HEK293 (cell line): ENCODE data around the gene RNF145.

Experiments
- BCL11B ChIP-seq: fragments of 450-650 bp; formaldehyde crosslinking; IDR thresholded peaks from 2 replicates; pipeline ENCODE4 v1.5.1; 2016; ENCODE audit warnings: low read depth, missing biosample characterization, missing genetic modification characterization
- OSR2 ChIP-seq: fragments of 450-650 bp; formaldehyde crosslinking; IDR thresholded peaks from 2 replicates; pipeline ENCODE4 v1.5.1; 2016; ENCODE audit warnings: missing biosample characterization, missing genetic modification characterization
- PATZ1 ChIP-seq: fragments of 450-650 bp; formaldehyde crosslinking; IDR thresholded peaks from 2 replicates; pipeline ENCODE4 v1.5.1; 2016; ENCODE audit warnings: missing biosample characterization, missing genetic modification characterization
- PRDM2 ChIP-seq: fragments of 450-650 bp; formaldehyde crosslinking; IDR thresholded peaks from 2 replicates; pipeline ENCODE4 v1.5.1; 2016; ENCODE audit warnings: missing biosample characterization, missing genetic modification characterization, borderline replicate concordance
- SCRT1 ChIP-seq: fragments of 450-650 bp; formaldehyde crosslinking; IDR thresholded peaks from 2 replicates; pipeline ENCODE4 v1.5.1; 2016; ENCODE audit warnings: missing biosample characterization, missing genetic modification characterization, borderline replicate concordance
- ZBTB17 ChIP-seq: fragments of 450-650 bp; formaldehyde crosslinking; IDR thresholded peaks from 2 replicates; pipeline ENCODE4 v1.5.1; 2016; ENCODE audit warnings: missing biosample characterization, missing genetic modification characterization
- ZNF248 ChIP-seq: fragments of 450-650 bp; formaldehyde crosslinking; IDR thresholded peaks from 2 replicates; pipeline ENCODE4 v1.5.1; 2017; ENCODE audit warnings: missing biosample characterization, missing genetic modification characterization
- ZNF37A ChIP-seq: fragments of 450-650 bp; IDR thresholded peaks from 2 replicates; pipeline ENCODE4 v1.5.1; 2018; ENCODE audit warnings: missing biosample characterization, missing genetic modification characterization
- ZNF555 ChIP-seq: fragments of 450-650 bp; formaldehyde crosslinking; conservative IDR thresholded peaks from 2 replicates; pipeline ENCODE4 v1.5.1; 2017; ENCODE audit warnings: missing biosample characterization, mild to moderate bottlenecking, missing genetic modification characterization, inconsistent platforms
- ZNF561 ChIP-seq: fragments of 450-650 bp; IDR thresholded peaks from 2 replicates; pipeline ENCODE4 v1.5.1; 2018; ENCODE audit warnings: missing biosample characterization, missing genetic modification characterization, borderline replicate concordance
- ZNF658 ChIP-seq: fragments of 450-650 bp; formaldehyde crosslinking; IDR thresholded peaks from 2 replicates; pipeline ENCODE4; 2016; ENCODE audit warnings: missing biosample characterization, missing genetic modification characterization
- ZNF660 ChIP-seq: fragments of 450-650 bp; IDR thresholded peaks from 2 replicates; pipeline ENCODE4 v1.5.1; 2018; ENCODE audit warnings: missing biosample characterization, mild to moderate bottlenecking, missing genetic modification characterization
- ZNF677 ChIP-seq: fragments of 450-650 bp; IDR thresholded peaks from 2 replicates; pipeline ENCODE4 v1.5.0; 2018; ENCODE audit warnings: missing biosample characterization, mild to moderate bottlenecking, missing genetic modification characterization, moderate library complexity
- ZNF768 ChIP-seq: fragments of 450-650 bp; formaldehyde crosslinking; IDR thresholded peaks from 2 replicates; pipeline ENCODE4 v1.5.1; 2018; ENCODE audit warnings: missing biosample characterization, mild to moderate bottlenecking, missing genetic modification characterization
- ZNF830 ChIP-seq: fragments of 450-650 bp; IDR thresholded peaks from 2 replicates; pipeline ENCODE4 v1.5.0; 2018; ENCODE audit warnings: missing biosample characterization, missing genetic modification characterization, low read depth, mild to moderate bottlenecking, moderate library complexity
- ZSCAN18 ChIP-seq: fragments of 450-650 bp; formaldehyde crosslinking; IDR thresholded peaks from 2 replicates; pipeline ENCODE4 v1.5.1; 2016; ENCODE audit warnings: missing biosample characterization, missing genetic modification characterization
- TF ChIP-seq, protein P1 (sequence below): fragments of 450-650 bp; formaldehyde crosslinking; conservative IDR thresholded peaks from 2 replicates; pipeline ENCODE4 v1.5.1; 2016; ENCODE audit warnings: low read depth, missing biosample characterization, missing genetic modification characterization
- TF ChIP-seq, protein P2 (sequence below): fragments of 450-650 bp; formaldehyde crosslinking; IDR thresholded peaks from 2 replicates; pipeline ENCODE4 v1.5.1; 2016; ENCODE audit warnings: missing biosample characterization, missing genetic modification characterization
- TF ChIP-seq, protein P3 (sequence below): fragments of 450-650 bp; formaldehyde crosslinking; IDR thresholded peaks from 2 replicates; pipeline ENCODE4; 2016; ENCODE audit warnings: missing biosample characterization, missing genetic modification characterization
- TF ChIP-seq, protein P4 (sequence below): sonication (generic); formaldehyde crosslinking; IDR thresholded peaks from 2 replicates; pipeline ENCODE4 v1.8.1; 2022; ENCODE audit warnings: mild to moderate bottlenecking, moderate library complexity, missing genetic modification reagents

Gene RNF145

DNA sequence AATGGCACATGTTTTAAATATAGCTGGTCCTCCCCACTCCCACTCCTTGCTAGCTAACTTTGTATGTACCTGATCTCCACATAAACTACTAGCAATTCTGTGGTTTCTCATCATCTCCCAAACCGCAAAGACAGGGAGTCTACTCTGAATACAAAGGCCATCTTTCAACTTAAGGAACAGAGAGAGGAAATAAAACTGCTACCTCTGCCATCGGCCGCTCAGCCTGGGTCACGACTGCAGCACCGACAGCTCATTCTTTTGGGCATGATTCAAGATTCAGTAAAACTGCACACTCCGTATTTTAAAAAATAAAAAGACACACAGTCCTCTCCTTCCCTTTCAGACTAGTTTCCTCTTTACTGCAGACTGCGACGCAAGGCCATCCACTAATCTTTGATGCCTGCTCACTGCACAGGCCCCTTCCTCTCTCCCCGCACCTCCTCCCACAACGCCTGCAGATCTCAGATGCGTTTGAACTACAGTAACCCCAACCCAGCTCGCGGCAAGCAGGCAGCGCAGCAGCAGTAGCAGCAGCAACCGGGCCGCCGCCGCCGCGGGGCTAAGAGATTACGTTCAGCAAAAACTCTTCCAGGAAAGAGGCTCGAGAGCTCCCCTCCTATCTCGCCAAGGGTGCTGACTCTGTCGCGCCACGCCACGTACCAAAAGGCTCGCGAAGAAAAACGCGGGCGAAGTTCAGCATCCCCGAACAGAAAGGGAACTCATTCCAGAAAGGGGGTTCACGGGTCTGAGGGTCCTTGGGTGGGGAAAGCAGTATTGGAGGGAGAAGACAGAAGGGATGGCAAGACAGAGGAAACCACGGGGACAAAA is 1.5 kb downstream of the RNF145 start (continued):
- TF ChIP-seq, protein P1, sequence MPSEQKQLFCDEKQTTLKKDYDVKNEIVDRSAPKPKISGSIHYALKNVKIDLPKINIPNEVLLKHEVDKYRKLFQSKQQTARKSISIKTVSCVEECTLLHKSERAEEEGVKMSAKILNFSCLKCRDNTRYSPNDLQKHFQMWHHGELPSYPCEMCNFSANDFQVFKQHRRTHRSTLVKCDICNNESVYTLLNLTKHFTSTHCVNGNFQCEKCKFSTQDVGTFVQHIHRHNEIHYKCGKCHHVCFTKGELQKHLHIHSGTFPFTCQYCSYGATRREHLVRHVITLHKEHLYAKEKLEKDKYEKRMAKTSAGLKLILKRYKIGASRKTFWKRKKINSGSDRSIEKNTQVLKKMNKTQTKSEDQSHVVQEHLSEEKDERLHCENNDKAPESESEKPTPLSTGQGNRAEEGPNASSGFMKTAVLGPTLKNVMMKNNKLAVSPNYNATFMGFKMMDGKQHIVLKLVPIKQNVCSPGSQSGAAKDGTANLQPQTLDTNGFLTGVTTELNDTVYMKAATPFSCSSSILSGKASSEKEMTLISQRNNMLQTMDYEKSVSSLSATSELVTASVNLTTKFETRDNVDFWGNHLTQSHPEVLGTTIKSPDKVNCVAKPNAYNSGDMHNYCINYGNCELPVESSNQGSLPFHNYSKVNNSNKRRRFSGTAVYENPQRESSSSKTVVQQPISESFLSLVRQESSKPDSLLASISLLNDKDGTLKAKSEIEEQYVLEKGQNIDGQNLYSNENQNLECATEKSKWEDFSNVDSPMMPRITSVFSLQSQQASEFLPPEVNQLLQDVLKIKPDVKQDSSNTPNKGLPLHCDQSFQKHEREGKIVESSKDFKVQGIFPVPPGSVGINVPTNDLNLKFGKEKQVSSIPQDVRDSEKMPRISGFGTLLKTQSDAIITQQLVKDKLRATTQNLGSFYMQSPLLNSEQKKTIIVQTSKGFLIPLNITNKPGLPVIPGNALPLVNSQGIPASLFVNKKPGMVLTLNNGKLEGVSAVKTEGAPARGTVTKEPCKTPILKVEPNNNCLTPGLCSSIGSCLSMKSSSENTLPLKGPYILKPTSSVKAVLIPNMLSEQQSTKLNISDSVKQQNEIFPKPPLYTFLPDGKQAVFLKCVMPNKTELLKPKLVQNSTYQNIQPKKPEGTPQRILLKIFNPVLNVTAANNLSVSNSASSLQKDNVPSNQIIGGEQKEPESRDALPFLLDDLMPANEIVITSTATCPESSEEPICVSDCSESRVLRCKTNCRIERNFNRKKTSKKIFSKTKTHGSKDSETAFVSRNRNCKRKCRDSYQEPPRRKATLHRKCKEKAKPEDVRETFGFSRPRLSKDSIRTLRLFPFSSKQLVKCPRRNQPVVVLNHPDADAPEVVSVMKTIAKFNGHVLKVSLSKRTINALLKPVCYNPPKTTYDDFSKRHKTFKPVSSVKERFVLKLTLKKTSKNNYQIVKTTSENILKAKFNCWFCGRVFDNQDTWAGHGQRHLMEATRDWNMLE (tag by site-specific recombination): no peak
- no peak for TF ChIP-seq PRDM2
- TF ChIP-seq, protein P2, sequence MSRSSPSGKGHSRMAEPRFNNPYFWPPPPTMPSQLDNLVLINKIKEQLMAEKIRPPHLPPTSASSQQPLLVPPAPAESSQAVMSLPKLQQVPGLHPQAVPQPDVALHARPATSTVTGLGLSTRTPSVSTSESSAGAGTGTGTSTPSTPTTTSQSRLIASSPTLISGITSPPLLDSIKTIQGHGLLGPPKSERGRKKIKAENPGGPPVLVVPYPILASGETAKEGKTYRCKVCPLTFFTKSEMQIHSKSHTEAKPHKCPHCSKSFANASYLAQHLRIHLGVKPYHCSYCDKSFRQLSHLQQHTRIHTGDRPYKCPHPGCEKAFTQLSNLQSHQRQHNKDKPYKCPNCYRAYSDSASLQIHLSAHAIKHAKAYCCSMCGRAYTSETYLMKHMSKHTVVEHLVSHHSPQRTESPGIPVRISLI: no peak
- TF ChIP-seq ZNF561 (tag by site-specific recombination): peak; percentile 39; the same call in 1 of the 2 replicates
- no peak for TF ChIP-seq ZNF658 (tag by site-specific recombination)
- no peak for TF ChIP-seq ZNF830 (tag by site-specific recombination)
- TF ChIP-seq ZNF768: no peak
- TF ChIP-seq BCL11B (tag by site-specific recombination): no peak
- TF ChIP-seq ZNF37A (tag by site-specific recombination): no peak
- no peak for TF ChIP-seq SCRT1 (tag by site-specific recombination)
- TF ChIP-seq PATZ1: no peak
- TF ChIP-seq, protein P3, sequence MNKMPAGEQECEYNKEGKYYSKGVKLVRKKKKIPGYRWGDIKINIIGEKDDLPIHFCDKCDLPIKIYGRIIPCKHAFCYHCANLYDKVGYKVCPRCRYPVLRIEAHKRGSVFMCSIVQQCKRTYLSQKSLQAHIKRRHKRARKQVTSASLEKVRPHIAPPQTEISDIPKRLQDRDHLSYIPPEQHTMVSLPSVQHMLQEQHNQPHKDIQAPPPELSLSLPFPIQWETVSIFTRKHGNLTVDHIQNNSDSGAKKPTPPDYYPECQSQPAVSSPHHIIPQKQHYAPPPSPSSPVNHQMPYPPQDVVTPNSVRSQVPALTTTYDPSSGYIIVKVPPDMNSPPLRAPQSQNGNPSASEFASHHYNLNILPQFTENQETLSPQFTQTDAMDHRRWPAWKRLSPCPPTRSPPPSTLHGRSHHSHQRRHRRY (tag by site-specific recombination): no peak
- TF ChIP-seq, protein P4, sequence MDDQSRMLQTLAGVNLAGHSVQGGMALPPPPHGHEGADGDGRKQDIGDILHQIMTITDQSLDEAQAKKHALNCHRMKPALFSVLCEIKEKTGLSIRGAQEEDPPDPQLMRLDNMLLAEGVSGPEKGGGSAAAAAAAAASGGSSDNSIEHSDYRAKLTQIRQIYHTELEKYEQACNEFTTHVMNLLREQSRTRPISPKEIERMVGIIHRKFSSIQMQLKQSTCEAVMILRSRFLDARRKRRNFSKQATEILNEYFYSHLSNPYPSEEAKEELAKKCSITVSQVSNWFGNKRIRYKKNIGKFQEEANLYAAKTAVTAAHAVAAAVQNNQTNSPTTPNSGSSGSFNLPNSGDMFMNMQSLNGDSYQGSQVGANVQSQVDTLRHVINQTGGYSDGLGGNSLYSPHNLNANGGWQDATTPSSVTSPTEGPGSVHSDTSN (CRISPR knock-in tag): no peak
- peak; percentile 99 for TF ChIP-seq ZBTB17 (tag by site-specific recombination)
- TF ChIP-seq ZNF248 (tag by site-specific recombination): no peak
- TF ChIP-seq ZSCAN18 (tag by site-specific recombination): no peak
- no peak for TF ChIP-seq ZNF555 (tag by site-specific recombination)
- TF ChIP-seq ZNF677 (tag by site-specific recombination): no peak
- TF ChIP-seq OSR2 (tag by site-specific recombination): peak; percentile 98
- peak; percentile 86 for TF ChIP-seq ZNF660
